Stimulated activated CD4-positive, alpha-beta T cell treated with anti-CD3 and anti-CD28 coated beads, Interleukin-4, amount 100 ng/mL, for 48 hours (primary cell): ENCODE measurements around the gene TUSC2.

Source experiments
- DNase-seq, 2 donors: peaks; one replicate each; pipeline ENCODE4 v3.0.0-alpha.2; 2020; ENCODE audit warnings: low read depth in 2 of 2

The TUSC2 gene

DNA sequence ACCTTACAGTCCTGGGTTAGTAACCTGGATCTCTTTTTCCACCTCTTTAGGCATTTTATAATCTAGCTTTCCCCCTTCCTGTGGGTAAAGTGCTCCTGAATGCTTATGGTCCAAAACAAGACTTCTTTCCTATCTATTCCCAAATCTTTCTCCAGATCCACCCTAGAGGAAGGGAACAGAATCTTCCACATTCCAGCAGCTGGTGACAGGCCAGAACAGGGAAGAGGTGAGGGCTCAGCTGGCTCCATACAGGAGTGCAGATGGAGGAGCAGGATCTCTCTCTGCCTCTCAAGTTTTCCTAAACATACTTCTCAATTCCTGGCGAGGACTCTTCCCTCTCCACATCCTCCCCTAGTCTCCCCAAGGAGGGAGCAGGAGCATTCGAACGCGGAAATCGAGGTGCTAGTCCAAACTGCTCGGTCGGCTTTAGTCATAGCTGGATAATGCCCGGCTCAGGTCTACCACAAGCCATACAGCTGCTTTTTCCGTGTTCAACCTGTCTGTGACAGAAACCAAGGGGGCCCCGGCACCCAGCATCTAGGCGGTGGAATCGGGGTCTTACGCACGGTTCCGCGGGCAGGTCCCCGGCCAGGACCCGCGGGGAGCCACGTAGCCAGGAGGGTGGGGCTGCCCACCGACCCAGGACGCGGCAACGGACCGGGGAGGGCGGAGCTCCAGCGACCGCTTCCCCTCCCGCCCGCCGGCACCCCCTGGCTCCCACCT is 8.6 kb upstream of the TUSC2 start:
- DNase-seq, result peak in 1 of 2 donors; percentile 40

DNA sequence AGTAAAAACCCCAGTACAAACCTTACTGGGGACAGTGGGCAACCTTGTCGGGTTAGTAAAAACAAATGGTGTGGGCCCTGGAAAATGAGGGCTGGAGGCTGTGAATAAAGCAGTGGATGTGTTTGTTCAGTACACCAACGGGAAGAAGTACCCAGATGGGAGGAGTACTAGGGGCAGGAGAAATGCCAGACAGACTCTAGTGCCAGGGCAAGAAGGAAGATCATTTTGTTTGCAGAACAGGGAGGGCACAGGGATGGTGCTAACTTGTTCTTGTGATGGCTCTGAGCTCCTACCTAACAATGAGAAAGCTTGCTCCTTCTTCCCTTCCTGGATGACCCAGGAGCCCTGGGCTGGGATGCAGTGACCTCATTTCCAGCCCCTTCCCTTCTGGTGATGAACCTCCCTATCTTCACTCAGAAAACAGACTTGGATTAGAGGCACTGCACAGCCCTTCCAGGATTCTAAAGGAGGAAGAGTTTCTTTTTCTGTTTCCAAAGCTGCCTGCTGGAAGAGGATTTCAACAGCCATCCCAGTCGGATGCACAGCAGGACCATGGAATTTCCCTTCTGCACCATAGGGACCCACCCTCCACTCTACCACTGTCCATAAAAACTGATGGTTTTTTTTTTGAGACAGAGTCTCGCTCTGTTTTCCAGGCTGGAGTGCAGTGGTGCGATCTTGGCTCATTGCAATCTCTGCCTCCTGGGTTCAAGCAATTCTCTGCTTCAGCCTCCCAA is 6.5 kb upstream of the TUSC2 start:
- no peak for DNase-seq

DNA sequence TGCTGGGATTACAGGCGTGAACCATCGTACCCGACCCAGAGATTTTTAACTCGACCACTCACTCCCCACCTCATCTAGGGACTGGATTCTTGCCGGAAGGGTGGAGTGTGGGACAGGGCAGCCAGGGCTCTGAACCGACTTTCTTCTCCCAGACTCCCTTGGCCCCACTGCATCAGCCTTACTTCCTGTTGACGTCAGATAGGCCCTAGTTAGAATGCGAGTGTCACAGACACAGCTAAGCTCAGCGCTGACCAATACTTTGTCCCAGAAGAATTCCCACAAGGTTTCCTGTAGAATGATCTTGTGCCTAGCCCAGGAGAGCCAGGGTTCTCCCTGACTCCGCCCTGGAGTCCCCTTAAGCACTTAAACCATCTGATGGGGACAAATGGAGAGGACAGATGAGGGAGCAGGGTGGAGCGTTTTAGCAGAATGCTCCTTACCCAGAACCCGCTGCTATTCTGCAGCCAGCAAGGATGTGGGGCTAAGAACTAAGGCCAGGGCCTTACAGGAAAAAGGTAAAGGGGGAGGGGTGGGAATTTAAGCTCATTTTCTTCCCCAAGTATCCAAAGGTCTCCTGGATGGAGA is 5.8 kb upstream of the TUSC2 start:
- no peak for DNase-seq

DNA sequence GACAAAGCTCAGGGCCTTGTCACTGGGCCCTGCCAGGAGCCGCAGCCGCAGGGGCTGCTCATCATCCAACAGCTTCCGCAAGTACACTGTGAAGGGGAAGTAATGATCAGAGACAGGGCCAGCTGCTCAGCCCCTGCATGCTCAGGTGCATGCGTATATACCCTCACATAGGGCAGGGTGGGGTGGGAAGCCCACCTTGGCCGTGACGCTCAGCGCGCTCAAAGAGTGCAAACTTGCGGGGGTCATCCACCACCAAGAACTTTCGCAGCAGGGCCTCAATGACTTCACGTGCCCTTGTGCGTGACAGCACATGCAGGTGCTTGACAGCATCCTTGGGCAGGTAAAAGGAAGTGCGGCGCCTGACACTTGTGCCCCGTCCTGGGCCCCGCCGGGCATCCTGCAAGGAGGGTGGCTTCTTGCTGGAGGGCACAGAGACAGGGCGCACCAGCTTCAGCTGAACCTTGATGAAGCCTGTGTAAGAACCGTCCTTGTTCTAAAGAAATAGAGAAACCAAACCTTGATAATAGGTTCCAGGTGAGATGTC is 3.4 kb upstream of the TUSC2 start:
- no peak for DNase-seq

DNA sequence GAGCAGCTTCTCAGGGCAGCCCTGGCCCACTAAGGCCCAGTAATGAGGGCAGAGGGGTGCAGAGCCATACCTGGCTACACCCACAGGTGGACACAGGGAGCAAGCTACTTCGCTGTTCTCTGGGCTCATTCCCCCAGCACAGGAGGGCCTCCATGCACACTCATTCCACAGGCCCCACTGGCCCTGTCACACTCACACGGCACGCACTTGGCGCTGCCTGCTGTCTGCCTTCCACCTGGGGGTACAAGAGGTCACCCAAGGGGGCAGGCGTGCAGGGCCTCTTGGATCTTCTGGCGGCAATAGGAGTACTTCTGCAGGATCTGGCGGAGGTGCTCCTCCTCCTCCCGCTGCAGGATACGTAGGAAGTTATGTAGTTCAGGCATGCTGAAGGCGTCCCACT is 2.3 kb upstream of the TUSC2 start:
- DNase-seq, result no peak

DNA sequence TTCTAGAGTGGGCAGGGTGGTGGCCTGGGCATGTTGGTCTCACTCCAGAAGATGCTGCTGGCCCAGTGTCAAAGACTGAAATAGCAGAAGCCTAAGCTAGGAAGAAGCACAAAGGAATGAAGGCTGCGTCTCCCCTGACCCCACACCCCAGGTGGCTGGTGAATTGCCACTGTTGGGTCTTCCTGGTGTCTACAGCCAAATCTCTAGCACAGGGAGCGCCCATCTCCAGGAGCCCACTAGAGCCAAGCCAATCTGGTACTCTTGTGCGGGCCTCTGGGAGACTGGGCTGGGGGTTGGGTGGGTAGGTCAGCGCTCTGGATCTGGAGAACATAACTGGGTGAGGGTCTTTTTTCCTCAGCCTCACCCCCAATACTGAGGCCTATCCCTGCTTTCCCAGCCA is 894 bp downstream of the TUSC2 start:
- DNase-seq, result no peak

DNA sequence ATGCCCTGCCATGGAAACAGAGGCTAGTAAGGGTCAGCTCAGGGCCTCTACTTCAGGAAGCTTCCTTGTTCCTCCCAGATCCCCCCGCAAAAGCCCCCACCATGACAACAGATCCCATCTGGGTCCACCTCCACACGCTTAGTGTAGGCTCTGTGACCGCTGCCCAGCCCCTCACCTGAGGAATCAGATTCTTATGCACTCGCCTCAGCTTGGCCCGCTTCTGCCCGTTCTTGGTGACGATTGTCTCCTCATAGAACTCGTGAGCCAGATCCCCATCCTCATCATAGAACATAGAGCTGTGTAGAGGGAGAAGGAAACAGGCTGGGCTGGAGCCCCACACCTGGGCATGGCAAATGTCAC is 1.9 kb downstream of the TUSC2 start:
- DNase-seq, result no peak

DNA sequence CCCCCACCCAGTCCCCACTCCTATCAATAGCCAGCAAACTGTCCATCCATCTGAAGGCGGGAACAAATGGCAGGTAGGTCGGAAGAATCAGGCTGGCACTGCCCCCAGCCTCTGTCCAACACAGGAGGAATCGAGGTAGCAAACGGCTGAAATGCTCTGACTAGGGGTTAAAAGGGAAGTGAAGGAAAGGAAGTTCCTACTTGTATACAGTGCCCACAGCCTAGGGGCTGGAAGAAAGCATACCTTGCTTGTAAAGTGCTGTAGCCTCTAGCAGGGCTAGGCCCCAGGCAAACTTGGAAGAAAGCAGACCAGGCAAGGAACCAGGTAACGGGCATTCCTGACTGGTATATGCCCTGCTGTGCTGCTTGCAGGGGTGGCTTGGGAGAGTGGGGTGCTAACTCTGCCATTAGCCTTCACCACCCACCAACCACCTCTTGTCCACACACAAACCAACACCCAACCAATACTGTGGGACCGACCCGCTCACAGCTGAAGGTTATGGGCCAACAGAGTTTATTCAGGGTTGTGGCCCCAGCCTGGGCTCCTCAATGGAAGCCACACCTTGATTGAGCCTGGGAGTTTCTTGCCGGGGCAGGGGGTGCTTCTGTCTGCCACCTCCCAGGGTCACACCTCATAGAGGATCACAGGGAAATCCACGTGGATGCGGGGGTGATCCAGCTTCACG is 2.4 kb downstream of the TUSC2 start:
- DNase-seq, result no peak

DNA sequence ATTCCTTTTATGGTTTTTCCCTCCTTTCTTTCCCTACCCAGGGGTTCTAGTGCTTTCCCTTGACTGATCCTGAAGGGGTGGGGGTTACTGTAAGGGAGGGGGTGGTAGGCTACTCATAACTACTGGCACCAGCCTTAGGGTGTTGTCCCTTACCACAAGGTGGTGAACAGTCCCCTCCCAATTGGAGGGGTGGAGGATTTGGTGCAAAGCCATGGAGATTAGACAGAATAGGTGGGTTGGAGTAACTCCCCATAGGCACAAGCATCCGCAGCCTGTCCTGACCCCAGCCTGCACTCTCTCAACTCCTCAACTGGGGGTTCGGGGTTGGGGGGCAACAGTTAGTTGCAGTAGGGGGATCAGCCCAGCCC is 2.9 kb downstream of the TUSC2 start:
- no peak for DNase-seq

DNA sequence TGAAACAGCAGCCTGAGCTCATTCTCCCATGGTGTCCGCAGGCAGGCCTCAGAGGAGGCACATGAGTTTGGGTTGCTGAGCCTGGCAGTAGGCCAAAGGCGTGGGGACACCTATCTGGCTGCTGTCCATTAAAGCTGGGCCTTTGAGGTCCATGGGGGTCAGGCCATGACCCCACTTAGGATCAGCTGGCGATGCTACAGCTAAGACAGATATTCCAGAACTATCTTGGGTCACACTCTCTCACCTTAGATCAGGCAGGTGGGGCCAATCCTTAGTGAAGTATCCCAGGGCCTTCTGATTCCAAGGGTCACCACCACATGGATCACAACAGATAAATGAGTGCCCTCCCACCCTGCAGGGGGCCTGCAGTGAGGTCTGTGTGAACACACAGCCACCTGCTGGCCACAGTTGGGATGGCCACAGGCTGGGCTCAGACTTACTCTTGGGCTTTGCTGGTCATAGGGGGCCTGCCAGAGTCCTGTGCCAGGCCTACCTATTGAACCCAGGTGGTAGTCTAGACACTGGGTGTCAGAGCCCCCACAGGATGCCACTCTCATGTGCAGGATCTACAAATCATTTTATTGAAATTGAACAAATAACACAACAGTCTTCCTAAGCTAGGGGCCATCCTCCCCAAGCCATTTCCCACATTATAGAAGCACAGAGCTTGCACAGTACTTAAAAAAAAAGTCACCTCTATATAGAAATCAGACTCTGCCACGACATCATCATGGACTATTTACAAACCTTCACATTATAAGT is 3.5 kb downstream of the TUSC2 start:
- DNase-seq, result peak; percentile 52 to 57

DNA sequence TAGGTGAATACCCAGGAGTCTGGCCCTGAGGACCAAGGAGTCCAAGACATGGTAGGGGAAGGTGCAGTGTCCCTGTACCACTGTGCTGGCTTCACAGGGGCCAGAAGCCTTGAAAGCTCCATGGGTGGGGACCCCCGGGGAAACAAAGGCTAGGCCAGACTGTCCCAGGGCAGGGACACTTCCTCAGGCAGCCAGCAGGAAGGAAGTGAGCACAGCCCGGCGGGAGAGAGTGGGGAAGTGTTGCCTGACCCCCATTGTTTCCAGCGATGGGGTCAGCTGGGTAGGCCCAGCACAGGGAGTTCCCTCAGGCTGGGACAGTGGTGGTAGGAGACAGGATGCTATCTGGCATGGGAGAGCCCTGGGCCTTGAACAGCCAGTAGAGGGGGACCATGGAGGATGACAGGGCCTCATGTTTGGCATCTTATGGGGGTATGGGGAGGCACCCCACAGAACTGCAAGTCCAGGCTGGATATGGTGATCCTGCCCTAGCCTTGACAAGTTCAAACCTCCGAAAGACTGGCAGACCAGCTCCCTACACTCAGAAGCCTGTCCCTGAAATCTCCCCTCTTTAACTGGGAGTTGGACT is 4.3 kb downstream of the TUSC2 start:
- DNase-seq, result no peak

DNA sequence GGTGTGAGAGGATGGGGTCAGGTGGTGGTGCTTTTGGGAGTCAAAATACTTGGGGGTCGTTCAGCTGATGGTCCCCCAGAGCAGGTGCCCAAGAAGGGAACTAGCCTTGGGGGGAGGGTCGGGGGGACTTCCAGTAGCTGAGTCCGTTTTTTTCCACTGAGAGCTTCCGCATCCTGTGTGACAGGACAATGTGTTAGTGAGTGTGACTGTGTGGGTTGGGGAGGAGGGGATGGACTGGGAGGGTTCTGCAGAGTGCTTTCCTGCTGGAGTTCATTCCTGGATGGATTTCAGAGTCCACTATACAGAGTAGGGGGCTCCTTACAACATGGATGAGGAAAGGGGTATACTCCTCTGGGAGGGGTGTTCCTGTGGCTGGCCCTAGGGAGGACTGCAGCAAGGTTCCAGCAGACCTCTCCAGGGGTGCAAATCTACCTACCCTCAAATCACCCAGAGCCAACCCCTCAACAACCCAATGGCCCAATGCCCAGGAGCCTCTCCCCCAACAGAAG is 4.9 kb downstream of the TUSC2 start:
- DNase-seq, result no peak

DNA sequence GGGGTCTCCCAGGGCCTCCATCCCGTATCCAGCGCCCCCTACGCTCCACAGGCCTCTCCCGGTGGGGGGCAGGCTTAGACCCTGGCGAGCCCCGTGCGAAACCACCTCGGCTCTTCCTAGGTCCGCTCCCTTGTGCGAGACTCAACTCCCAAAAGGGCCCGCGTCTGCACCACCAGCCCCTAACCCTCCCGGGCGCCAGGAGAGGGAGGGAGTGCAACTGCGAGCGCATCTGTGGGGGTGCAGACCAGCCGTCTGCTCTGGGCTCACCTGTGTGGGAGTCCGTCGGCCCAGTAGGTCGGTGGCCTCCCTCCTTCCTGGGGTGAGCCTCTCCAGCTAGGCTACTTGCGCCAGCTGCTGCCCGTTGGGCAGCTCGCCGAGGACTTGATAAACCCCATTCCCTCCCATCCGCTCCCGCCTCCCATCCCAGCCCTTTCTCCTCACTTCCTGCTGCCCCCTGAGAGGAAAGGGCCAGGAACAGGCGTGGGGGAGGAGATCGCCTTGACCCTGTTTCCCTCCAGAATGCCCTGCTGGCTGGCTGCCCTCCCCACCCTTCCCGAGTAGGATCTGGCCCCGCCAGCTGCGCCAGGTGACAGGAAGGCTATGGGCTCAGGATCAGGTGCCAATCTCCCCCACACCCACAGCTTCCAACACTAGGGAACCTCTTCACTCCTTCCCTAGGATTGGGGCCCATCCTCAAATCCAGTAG is 5.5 kb downstream of the TUSC2 start, which contains the start of gene HYAL2:
Gene HYAL2, minus strand, starts transcription at position 360 of the 706 bp plus-strand sequence. CDS start 2,256 bp downstream, outside the sequence.
- no peak for DNase-seq

DNA sequence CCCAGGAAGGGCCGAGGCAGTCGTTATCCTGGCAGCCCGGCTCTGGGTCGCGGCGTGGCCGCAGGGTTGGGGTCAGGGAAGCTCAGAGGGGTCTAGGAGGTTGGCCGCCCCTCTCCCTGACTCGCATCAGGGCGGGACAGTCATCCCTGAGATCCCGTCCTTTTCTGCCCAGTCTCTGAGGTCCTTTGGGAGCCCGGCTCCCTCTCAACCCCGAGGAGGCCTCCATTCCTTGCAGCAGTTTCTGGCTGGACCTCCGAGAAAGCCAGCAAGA is 6.0 kb downstream of the TUSC2 start:
- DNase-seq, result no peak

DNA sequence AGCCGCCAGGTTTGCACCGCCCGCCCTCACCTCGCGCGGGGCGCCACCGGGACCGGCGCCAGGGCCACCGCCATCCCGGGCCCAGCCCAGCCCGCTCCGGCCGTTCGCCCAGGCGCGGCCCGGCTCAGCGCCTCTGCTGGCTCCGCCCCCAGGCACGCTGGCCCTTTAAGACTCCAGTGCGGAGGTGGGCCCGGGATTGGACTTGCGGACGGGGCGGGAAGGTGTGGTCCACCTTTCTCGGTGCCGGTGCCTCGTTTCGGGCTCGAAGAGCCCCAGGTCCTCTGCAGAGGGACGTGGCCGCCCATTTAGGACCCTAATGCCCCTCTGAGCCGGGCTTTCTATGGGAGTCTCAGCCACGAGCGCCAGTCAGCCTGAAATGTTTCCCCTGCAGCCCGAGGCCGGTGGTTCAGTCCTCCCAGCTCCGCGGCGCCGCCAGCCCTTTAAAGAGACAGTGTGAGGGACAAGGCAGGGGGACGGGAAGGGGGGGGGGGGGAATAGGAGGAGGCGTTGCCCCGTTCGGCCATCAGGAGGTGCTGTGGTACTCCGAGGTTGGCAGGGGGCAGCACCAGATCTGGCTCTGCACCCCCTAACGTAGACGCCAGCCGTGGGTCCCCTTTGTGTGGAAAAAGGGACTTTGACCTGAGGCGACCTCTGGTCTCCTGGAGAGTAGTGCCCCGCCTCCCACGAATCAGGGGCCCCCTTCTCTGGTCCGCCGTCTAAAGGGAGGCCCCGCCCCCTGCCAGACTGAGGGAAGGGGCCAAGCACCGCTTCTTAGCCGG is 6.5 kb downstream of the TUSC2 start:
- peak; percentile 75 to 84 for DNase-seq

DNA sequence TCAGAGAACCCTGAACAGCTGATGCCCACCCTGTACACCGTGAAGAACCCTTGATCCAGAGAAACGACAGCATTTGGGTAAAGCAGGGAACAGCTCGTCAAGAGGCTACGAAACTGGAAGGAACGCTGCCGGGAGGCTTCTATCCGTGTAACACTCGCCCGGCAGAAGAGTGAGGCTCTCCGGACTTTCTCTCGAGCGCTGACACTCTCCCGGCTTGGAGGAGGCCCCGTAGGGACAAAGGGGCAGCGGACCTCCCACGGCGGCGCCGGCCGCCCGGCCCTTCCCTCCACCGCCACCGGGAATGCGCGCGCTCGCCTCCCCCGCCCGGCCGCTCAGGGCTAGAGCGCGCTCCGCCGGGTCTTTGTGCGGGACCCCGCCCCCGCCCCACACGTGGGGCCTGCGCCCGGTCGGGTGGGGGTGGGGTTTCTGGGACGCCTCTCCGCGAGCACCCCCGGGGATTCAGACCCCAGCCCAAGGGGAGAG is 7.1 kb downstream of the TUSC2 start:
- DNase-seq, result peak in 1 of 2 donors; percentile 62

DNA sequence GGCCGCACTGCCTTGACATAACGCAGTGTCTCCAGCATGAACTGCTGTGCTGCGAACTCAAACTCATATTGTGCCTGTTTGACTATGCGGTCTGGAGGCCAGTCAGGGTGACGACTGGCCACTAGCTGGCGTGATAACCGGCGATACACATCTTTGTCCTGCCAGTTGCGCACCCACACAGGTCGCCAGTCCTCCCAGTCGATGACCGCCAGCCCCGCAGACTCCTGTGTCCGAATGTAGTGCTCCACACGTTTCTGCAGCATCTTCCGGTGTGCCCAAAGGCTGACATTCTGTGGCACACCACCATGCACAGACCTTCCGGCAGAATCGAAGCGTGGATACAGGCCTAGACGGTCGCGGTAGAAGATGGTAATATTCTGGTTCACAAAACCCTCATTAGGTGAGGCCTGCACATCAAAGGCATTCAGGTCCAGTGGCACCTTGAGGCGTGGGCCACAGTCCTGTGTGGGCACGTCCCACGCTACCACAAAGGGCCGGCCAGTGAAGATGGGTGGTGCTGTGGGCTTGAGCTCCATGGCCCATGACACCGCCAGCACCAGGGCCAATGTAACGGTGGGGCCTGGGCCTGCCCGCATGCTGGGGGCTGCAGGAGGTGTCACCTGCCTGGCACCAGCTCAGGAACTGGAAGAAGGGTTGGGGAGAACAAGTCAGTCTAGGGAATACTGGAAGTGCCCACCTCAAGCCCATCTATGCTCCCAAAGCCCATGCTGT is 8.0 kb downstream of the TUSC2 start:
- no peak for DNase-seq

DNA sequence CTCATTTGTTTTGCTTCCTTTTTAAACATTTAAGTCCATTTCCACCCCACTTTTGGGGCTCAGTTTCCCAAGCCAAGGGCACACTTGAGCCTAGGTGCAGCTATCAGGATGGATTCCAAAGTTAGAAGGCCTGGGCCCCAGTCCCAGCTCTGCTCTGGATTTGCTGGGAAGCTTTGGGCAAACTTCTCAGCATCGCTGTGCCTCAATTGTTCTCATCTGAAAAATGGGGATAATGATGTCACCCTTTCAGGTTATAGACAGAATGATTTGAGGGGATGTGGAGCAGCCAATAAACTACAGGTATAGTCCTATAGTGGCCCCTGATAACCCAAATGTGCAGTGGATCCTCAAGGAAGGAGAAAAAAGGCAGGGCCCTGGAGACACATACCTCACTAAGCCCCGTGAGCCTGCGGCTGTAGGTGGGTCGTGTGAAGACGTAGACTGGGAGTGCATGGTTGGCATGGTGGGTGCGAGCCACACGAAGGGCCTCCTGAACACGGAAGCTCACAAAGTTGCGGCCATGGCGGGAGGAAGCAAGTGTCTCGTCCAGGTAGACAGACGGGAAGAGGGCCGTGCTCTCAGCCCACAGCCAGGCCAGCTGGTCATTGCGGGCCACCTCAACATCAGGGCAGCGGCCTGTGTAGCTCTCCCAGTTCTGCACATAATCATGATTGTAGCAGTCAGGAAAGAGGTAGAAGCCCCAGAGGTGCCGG is 8.7 kb downstream of the TUSC2 start:
- DNase-seq, result no peak
